Measurements from ENCODE around the gene AQP5.

The AQP5 gene

GRCh38 chr12:49966511-49967041 is 4.9 kb downstream of the AQP5 start:
- DNase-seq = no peak

- peak; percentile 83 for DNase-seq
Measured at GRCh38 chr12:49967042-49967776, 5.5 kb downstream of the AQP5 start.

GRCh38 chr12:49967777-49968250 is 6.1 kb downstream of the AQP5 start:
- no peak for DNase-seq

GRCh38 chr12:49968471-49968870 is 6.8 kb downstream of the AQP5 start:
- no peak for DNase-seq

- DNase-seq = no peak
Measured at GRCh38 chr12:49969027-49969426, 7.4 kb downstream of the AQP5 start.

GRCh38 chr12:49969651-49970429 is 8.2 kb downstream of the AQP5 start:
- no peak for DNase-seq

- DNase-seq = no peak
Measured at GRCh38 chr12:49970658-49971057, 9.0 kb downstream of the AQP5 start.

- no peak for DNase-seq
Measured at GRCh38 chr12:49971141-49971540, 9.5 kb downstream of the AQP5 start.

GRCh38 chr12:49972129-49972528 is 10.5 kb downstream of the AQP5 start:
- no peak for DNase-seq

- no peak for DNase-seq
Measured at GRCh38 chr12:49972641-49973360, 11.1 kb downstream of the AQP5 start, which contains the start of gene AQP6. AQP6 (plus strand) TSS chr12:49972947; CDS start chr12:49973174, 227 bp downstream.

- no peak for DNase-seq
Measured at GRCh38 chr12:49973361-49973830, 11.7 kb downstream of the AQP5 start.

- DNase-seq = peak; percentile 40
Measured at GRCh38 chr12:49974231-49974675, 12.6 kb downstream of the AQP5 start.

- peak; percentile 36 for DNase-seq
Measured at GRCh38 chr12:49974677-49975317, 13.1 kb downstream of the AQP5 start.

GRCh38 chr12:49975318-49975761 is 13.7 kb downstream of the AQP5 start:
- DNase-seq = no peak

- DNase-seq = peak; percentile 34
Measured at GRCh38 chr12:49976557-49976956, 14.9 kb downstream of the AQP5 start.

- DNase-seq = no peak
Measured at GRCh38 chr12:49978125-49978524, 16.5 kb downstream of the AQP5 start.

GRCh38 chr12:49979016-49979586 is 17.4 kb downstream of the AQP5 start:
- DNase-seq = no peak

- peak; percentile 22 for DNase-seq
Measured at GRCh38 chr12:49979791-49980190, 18.1 kb downstream of the AQP5 start.

GRCh38 chr12:49980501-49981349 is 19.1 kb downstream of the AQP5 start:
- DNase-seq = no peak

GRCh38 chr12:49982246-49983087 is 20.8 kb downstream of the AQP5 start:
- DNase-seq = peak; percentile 75
